GM23338 (cell line): ENCODE results near the gene MTCL1. TPM values are rescaled to one million over a fixed set of nuclear protein-coding genes. Genes with fewer than 3 reads are reported as not detected.

Experiments used
- ATAC-seq: fragments of 200-7000 bp; cut with Tn5 transposase; 3 replicates; pipeline ENCODE4 v1.9.1; 2020
- DNase-seq: peaks from one replicate; pipeline ENCODE4 v3.0.0-alpha.2; 2015; ENCODE audit warnings: low spot score
- H2AFZ ChIP-seq: fragments of 200-600 bp; sonication (generic); 2 replicates; pipeline ENCODE4 v1.8.0; 2016; ENCODE audit warnings: antibody characterized with exemption, mild to moderate bottlenecking, moderate library complexity
- H3F3A ChIP-seq: fragments of 200-600 bp; sonication (generic); replicated peaks from 2 replicates; pipeline ENCODE4 v1.8.0; 2017; ENCODE audit warnings: antibody characterized with exemption, mixed run types, low read depth
- H3K27ac ChIP-seq: fragments of 200-600 bp; sonication (generic); 2 replicates; pipeline ENCODE4 v1.6.1; 2016; ENCODE audit warnings: low read depth
- H3K27me3 ChIP-seq: fragments of 200-600 bp; sonication (generic); 2 replicates; pipeline ENCODE4 v1.8.0; 2016; ENCODE audit warnings: mild to moderate bottlenecking, mixed run types, moderate library complexity; ENCODE audit not compliant: insufficient read depth
- H3K36me3 ChIP-seq: fragments of 200-600 bp; sonication (generic); 2 replicates; pipeline ENCODE4 v1.8.0; 2016; ENCODE audit warnings: mild to moderate bottlenecking; ENCODE audit not compliant: insufficient read depth
- H3K4me1 ChIP-seq: fragments of 200-600 bp; sonication (generic); 2 replicates; pipeline ENCODE4 v1.8.0; 2016; ENCODE audit warnings: mild to moderate bottlenecking, moderate library complexity; ENCODE audit not compliant: insufficient read depth
- H3K4me2 ChIP-seq: fragments of 200-600 bp; sonication (generic); 2 replicates; pipeline ENCODE4 v1.7.1; 2017; ENCODE audit warnings: mixed run types
- H3K4me3 ChIP-seq: fragments of 200-600 bp; sonication (generic); 2 replicates; pipeline ENCODE4 v1.6.1; 2016; ENCODE audit warnings: mixed run types
- H3K79me2 ChIP-seq: fragments of 200-600 bp; sonication (generic); replicated peaks from 2 replicates; pipeline ENCODE4 v1.8.0; 2017; ENCODE audit warnings: mild to moderate bottlenecking; ENCODE audit not compliant: insufficient read depth
- H3K9me2 ChIP-seq: fragments of 200-600 bp; sonication (generic); 2 replicates; pipeline ENCODE4 v1.8.0; 2017; ENCODE audit not compliant: insufficient read depth
- H4K20me1 ChIP-seq: fragments of 200-600 bp; sonication (generic); replicated peaks from 2 replicates; pipeline ENCODE4 v1.8.0; 2017; ENCODE audit warnings: mild to moderate bottlenecking; ENCODE audit not compliant: insufficient read depth
- H3K27ac Mint-ChIP-seq: 2 replicates; pipeline ENCODE4 v1.8.0; 2020; ENCODE audit warnings: inconsistent platforms, mild to moderate bottlenecking, moderate library complexity, mixed read lengths
- H3K27me3 Mint-ChIP-seq: 3 replicates; pipeline ENCODE4 v1.8.0; 2022; ENCODE audit warnings: low read depth, mild to moderate bottlenecking, moderate library complexity, mixed read lengths, inconsistent platforms; ENCODE audit not compliant: insufficient read depth, poor library complexity
- H3K36me3 Mint-ChIP-seq: 3 replicates; pipeline ENCODE4 v1.8.0; 2021; ENCODE audit warnings: low read depth, mild to moderate bottlenecking, inconsistent platforms, moderate library complexity, mixed read lengths
- H3K4me1 Mint-ChIP-seq: 3 replicates; pipeline ENCODE4 v1.8.0; 2020; ENCODE audit warnings: mild to moderate bottlenecking, inconsistent platforms, mixed read lengths
- H3K4me3 Mint-ChIP-seq: 3 replicates; pipeline ENCODE4 v1.8.0; 2021; ENCODE audit warnings: moderate library complexity, mild to moderate bottlenecking, inconsistent platforms, mixed read lengths
- H3K9me3 Mint-ChIP-seq: 3 replicates; pipeline ENCODE4 v1.8.0; 2020; ENCODE audit warnings: moderate library complexity, mild to moderate bottlenecking, inconsistent platforms, mixed read lengths
- CTCF ChIP-seq, 2 experiments: fragments of 200-600 bp in 1 of 2; sonication (generic) in 1 of 2; conservative IDR thresholded peaks; 2 replicates each; pipeline versions ENCODE4 v1.5.1 to v1.6.1; 2016 to 2017; ENCODE audit warnings: antibody characterized with exemption in 2 of 2, low read depth in 2 of 2, mild to moderate bottlenecking in 2 of 2, moderate library complexity in 1 of 2
- ETS1 ChIP-seq: IDR thresholded peaks from 2 replicates; pipeline ENCODE4 v1.6.1; 2016; ENCODE audit warnings: antibody characterized with exemption
- JUNB ChIP-seq: IDR thresholded peaks from one replicate; pipeline ENCODE4 v1.6.1; 2016; ENCODE audit warnings: antibody characterized with exemption; ENCODE audit not compliant: unreplicated experiment
- NANOG ChIP-seq: IDR thresholded peaks from 2 replicates; pipeline ENCODE4 v1.6.1; 2016; ENCODE audit warnings: antibody characterized with exemption, borderline replicate concordance
- ZNF331 ChIP-seq: fragments of 250-450 bp; sonication (Bioruptor Pico); IDR thresholded peaks from 2 replicates; pipeline ENCODE4 v1.5.0; 2020; ENCODE audit warnings: low read depth, mild to moderate bottlenecking, moderate library complexity
- ZNF462 ChIP-seq: fragments of 250-450 bp; sonication (Bioruptor Pico); IDR thresholded peaks from 2 replicates; pipeline ENCODE4 v1.5.0; 2020; ENCODE audit warnings: mild to moderate bottlenecking, moderate library complexity
- polyA plus RNA-seq: library from polyadenylated mRNA; unstranded; fragments of >200 nt; fragmentation: Nextera tagmentation; extraction: Ambion mirVana; gene quantifications from 2 replicates; pipeline ENCODE4 v1.2.1, GENCODE V29; 2016
- total RNA-seq: library from RNA; depleted of rRNA; stranded (reverse); fragments of >200 nt; shearing (Covaris generic); gene quantifications from 2 replicates; pipeline ENCODE4 v1.2.3, GENCODE V29; 2014

The MTCL1 gene
- total and polyA plus RNA-seq, 2 experiments from 2014 or later = 14.4 to 45.0 TPM

- TF ChIP-seq ETS1 (no peak), JUNB (no peak), ZNF462 (no peak), ZNF331 (CRISPR knock-in tag) (no peak), NANOG (no peak)
Measured at GRCh38 chr18:8808001-8808400, 102.6 kb downstream of the MTCL1 start (continued).

- H3K4me1 ChIP-seq = no peaks in the 10 kb centered on the region
- H3K36me3 ChIP-seq = peaks cover 8% of the 10 kb centered on the region; the same call in 1 of the 2 replicates
- H3K4me1 Mint-ChIP-seq = peaks cover 3% of the 10 kb centered on the region; the same call in 1 of the 3 replicates
- no peaks in the 10 kb centered on the region for H3K27me3 ChIP-seq
- no peaks in the 10 kb centered on the region for H4K20me1 ChIP-seq
- DNase-seq = no peak
- H3K4me3 Mint-ChIP-seq = no peak overlapping the region
- H3K4me2 ChIP-seq = no peak overlapping the region
- H3K27ac ChIP-seq = peak overlapping the region; percentile 19; the same call in 1 of the 2 replicates
- peaks cover 46% of the 10 kb centered on the region for H3K36me3 Mint-ChIP-seq
- no peaks in the 10 kb centered on the region for H3F3A ChIP-seq
- H3K27me3 Mint-ChIP-seq = peaks cover 2% of the 10 kb centered on the region
- no peaks in the 10 kb centered on the region for H3K79me2 ChIP-seq
- H3K9me3 Mint-ChIP-seq = no peaks in the 10 kb centered on the region
- no peak overlapping the region for H3K4me3 ChIP-seq
- H2AFZ ChIP-seq = no peak overlapping the region
- ATAC-seq = no peak
- H3K9me2 ChIP-seq = no peaks in the 10 kb centered on the region; the same call in 1 of the 2 replicates
- H3K27ac Mint-ChIP-seq = no peak overlapping the region
- TF ChIP-seq ETS1 (no peak), CTCF (conservative IDR thresholded peaks at IDR 0.05; ENCODE audit: low read depth in 2 of 2) (no peak), ZNF331 (CRISPR knock-in tag) (no peak)
Measured at GRCh38 chr18:8809514-8809913, 104.2 kb downstream of the MTCL1 start.
